GM12878 (cell line): ENCODE data around the gene MAST3. TPM values are rescaled to one million over a fixed set of nuclear protein-coding genes. Genes with fewer than 3 reads are reported as not detected.

ENCODE experiments used
- BCL3 ChIP-seq: IDR thresholded peaks from 2 replicates; pipeline ENCODE4 v1.6.1; 2011; ENCODE audit warnings: borderline replicate concordance, low read depth, mild to moderate bottlenecking, moderate library complexity, low read length; ENCODE audit not compliant: insufficient read depth, poor library complexity, severe bottlenecking
- BHLHE40 ChIP-seq, 2 experiments: fragments of 450-650 bp in 1 of 2; IDR thresholded peaks; 2 replicates each; pipeline ENCODE4 v1.6.1; 2011 to 2017; ENCODE audit warnings: low read depth in 2 of 2, borderline replicate concordance in 1 of 2, improper control_type of control experiment in 1 of 2, low read length in 1 of 2, mild to moderate bottlenecking in 1 of 2
- DPF2 ChIP-seq: fragments of 450-650 bp; IDR thresholded peaks from 2 replicates; pipeline ENCODE4 v1.6.1; 2017; ENCODE audit warnings: mild to moderate bottlenecking
- ESRRA ChIP-seq: IDR thresholded peaks from 2 replicates; pipeline ENCODE4 v1.6.1; 2012; ENCODE audit warnings: mild to moderate bottlenecking, low read length, improper control_type of control experiment
- FOS ChIP-seq: IDR thresholded peaks from 3 replicates; pipeline ENCODE4 v1.6.1; 2011; ENCODE audit warnings: borderline replicate concordance; ENCODE audit not compliant: insufficient read length; ENCODE audit errors: extremely low read depth
- GATAD2B ChIP-seq: fragments of 450-650 bp; conservative IDR thresholded peaks from 2 replicates; pipeline ENCODE4 v1.6.1; 2017; ENCODE audit warnings: low read depth, mild to moderate bottlenecking, moderate library complexity
- HSF1 ChIP-seq: fragments of 150-350 bp; IDR thresholded peaks from 2 replicates; pipeline ENCODE4 v1.6.1; 2014; ENCODE audit warnings: mild to moderate bottlenecking, low read depth, low read length
- IRF4 ChIP-seq: IDR thresholded peaks from 2 replicates; pipeline ENCODE4 v1.6.1; 2011; ENCODE audit warnings: low read depth, low read length
- JUNB ChIP-seq: IDR thresholded peaks from 2 replicates; pipeline ENCODE4 v1.6.1; 2016; ENCODE audit warnings: antibody characterized with exemption, mild to moderate bottlenecking
- MAX ChIP-seq: IDR thresholded peaks from 2 replicates; pipeline ENCODE4 v1.6.1; 2012; ENCODE audit warnings: low read depth, low read length, improper control_type of control experiment
- MLLT1 ChIP-seq: fragments of 450-650 bp; IDR thresholded peaks from 2 replicates; pipeline ENCODE4 v1.6.1; 2016; ENCODE audit warnings: mild to moderate bottlenecking
- NFIC ChIP-seq: IDR thresholded peaks from 2 replicates; pipeline ENCODE4 v1.6.1; 2012; ENCODE audit warnings: low read depth, mild to moderate bottlenecking, inconsistent platforms, low read length, moderate library complexity
- NFYA ChIP-seq: IDR thresholded peaks from 2 replicates; pipeline ENCODE4 v1.6.1; 2011; ENCODE audit warnings: low read depth, mild to moderate bottlenecking, low read length, improper control_type of control experiment, borderline replicate concordance
- NR2C1 ChIP-seq: fragments of 450-650 bp; IDR thresholded peaks from 2 replicates; pipeline ENCODE4 v1.6.1; 2017; ENCODE audit warnings: antibody characterized with exemption, mild to moderate bottlenecking, moderate library complexity
- NR2F1 ChIP-seq: fragments of 450-650 bp; conservative IDR thresholded peaks from 2 replicates; pipeline ENCODE4 v1.6.1; 2017; ENCODE audit warnings: mild to moderate bottlenecking
- RAD51 ChIP-seq: fragments of 450-650 bp; IDR thresholded peaks from 2 replicates; pipeline ENCODE4 v1.6.1; 2016; ENCODE audit warnings: moderate library complexity, mild to moderate bottlenecking, inconsistent platforms
- RFX5 ChIP-seq: IDR thresholded peaks from 2 replicates; pipeline ENCODE4 v1.6.1; 2011; ENCODE audit warnings: low read depth, low read length, improper control_type of control experiment
- RUNX3 ChIP-seq: IDR thresholded peaks from 2 replicates; pipeline ENCODE4 v1.6.1; 2012; ENCODE audit warnings: low read length, inconsistent platforms
- SP1 ChIP-seq: IDR thresholded peaks from one replicate; pipeline ENCODE4 v1.6.1; 2011; ENCODE audit warnings: low read depth, low read length
- TAF1 ChIP-seq: IDR thresholded peaks from 2 replicates; pipeline ENCODE4 v1.6.1; 2011; ENCODE audit warnings: mild to moderate bottlenecking, low read depth, low read length, borderline replicate concordance
- TCF3 ChIP-seq: IDR thresholded peaks from 2 replicates; pipeline ENCODE4 v1.6.1; 2012; ENCODE audit warnings: low read depth, mild to moderate bottlenecking, low read length, borderline replicate concordance; ENCODE audit not compliant: insufficient read depth
- YBX1 ChIP-seq: fragments of 450-650 bp; IDR thresholded peaks from 2 replicates; pipeline ENCODE4 v1.6.1; 2016; ENCODE audit warnings: antibody characterized with exemption
- YY1 ChIP-seq: IDR thresholded peaks from 2 replicates; pipeline ENCODE4 v1.6.1; 2011; ENCODE audit warnings: low read depth, mild to moderate bottlenecking, low read length
- ZZZ3 ChIP-seq: IDR thresholded peaks from 2 replicates; pipeline ENCODE4 v1.6.1; 2011; ENCODE audit warnings: low read depth; ENCODE audit not compliant: control insufficient read depth, insufficient read length
- polyA plus RNA-seq, 11 experiments: library from polyadenylated mRNA; depleted of rRNA in 4 of 11; unstranded in 6 of 11; stranded (reverse) in 5 of 11; fragments of >200 nt; fragmentation: Nextera tagmentation in 4 of 11; fragmentation: Illumina TruSeq in 1 of 11; extraction: Ambion mirVana in 4 of 11; extraction: Trizol in 1 of 11; gene quantifications; 1 replicate in 1 of 11; 2 replicates in 10 of 11; pipeline versions ENCODE4 v1.2.1 to v1.2.3, GENCODE V29; 2011 to 2016; ENCODE audit warnings: inconsistent platforms in 2 of 11, missing spikeins in 2 of 11, low read depth in 1 of 11
- total RNA-seq, 4 experiments: library from RNA; depleted of rRNA in 3 of 4; stranded (reverse); fragments of >200 nt in 3 of 4; fragmentation: Illumina TruSeq in 1 of 4; extraction: Trizol in 1 of 4; gene quantifications; 2 replicates each; pipeline versions ENCODE4 v1.2.1 to v1.2.3, GENCODE V29; 2013 to 2021
- TF ChIP-seq, protein P1 (sequence below): fragments of 450-650 bp; IDR thresholded peaks from 2 replicates; pipeline ENCODE4 v1.6.1; 2016; ENCODE audit warnings: mild to moderate bottlenecking

The MAST3 gene
- total and polyA plus RNA-seq, 10 of the 15 experiments (the other 5 are each of a cell fraction or from before 2014, with no cell fraction given): 3.0 to 22.2 (median 7.5) TPM

- TF ChIP-seq SP1: peak; percentile 100
- TF ChIP-seq TAF1: peak; percentile 52; the same call in 1 of the 2 replicates
- TF ChIP-seq JUNB: no peak
- TF ChIP-seq BCL3: no peak
- TF ChIP-seq DPF2: peak; percentile 63; the same call in 1 of the 2 replicates
- peak in 1 of 2 experiments; percentile 18; a peak in 2 of 4 replicates for TF ChIP-seq BHLHE40 (IDR thresholded peaks at IDR 0.05; ENCODE audit: borderline replicate concordance in 1 of 2, low read depth in 2 of 2, low read length in 1 of 2)
- TF ChIP-seq HSF1: peak; percentile 71; the same call in 1 of the 2 replicates
- no peak for TF ChIP-seq ZZZ3
- peak; percentile 100 for TF ChIP-seq NR2F1
- no peak for TF ChIP-seq YBX1
- no peak; the same call in 1 of the 2 replicates for TF ChIP-seq MLLT1
- no peak for TF ChIP-seq GATAD2B
- peak; percentile 10; the same call in 1 of the 2 replicates for TF ChIP-seq RAD51
- TF ChIP-seq RFX5: peak; percentile 97
- no peak for TF ChIP-seq TCF3
- TF ChIP-seq NFYA: peak; percentile 97
- TF ChIP-seq FOS: peak; percentile 86
- TF ChIP-seq YY1: peak; percentile 85
- TF ChIP-seq, protein P1, sequence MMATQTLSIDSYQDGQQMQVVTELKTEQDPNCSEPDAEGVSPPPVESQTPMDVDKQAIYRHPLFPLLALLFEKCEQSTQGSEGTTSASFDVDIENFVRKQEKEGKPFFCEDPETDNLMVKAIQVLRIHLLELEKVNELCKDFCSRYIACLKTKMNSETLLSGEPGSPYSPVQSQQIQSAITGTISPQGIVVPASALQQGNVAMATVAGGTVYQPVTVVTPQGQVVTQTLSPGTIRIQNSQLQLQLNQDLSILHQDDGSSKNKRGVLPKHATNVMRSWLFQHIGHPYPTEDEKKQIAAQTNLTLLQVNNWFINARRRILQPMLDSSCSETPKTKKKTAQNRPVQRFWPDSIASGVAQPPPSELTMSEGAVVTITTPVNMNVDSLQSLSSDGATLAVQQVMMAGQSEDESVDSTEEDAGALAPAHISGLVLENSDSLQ: peak; percentile 72; the same call in 1 of the 2 replicates
- no peak for TF ChIP-seq MAX
- TF ChIP-seq IRF4: 0 out of 2 replicates have a peak, but pooled peaks have one; percentile 25
- no peak for TF ChIP-seq NR2C1
- no peak for TF ChIP-seq RUNX3
- peak; percentile 65; the same call in 1 of the 2 replicates for TF ChIP-seq ESRRA
- TF ChIP-seq NFIC: no peak
These were observed 95.3 kb downstream of the MAST3 start, which contains the start of gene MPV17L2 (continued) for GRCh38 chr19:18192673-18193387.
